HepG2 (cell line): ENCODE results near the gene ADAR. TPM values are rescaled to one million over a fixed set of nuclear protein-coding genes. Genes with fewer than 3 reads are reported as not detected.
A peak's percentile ranks its signal among the peaks of the same experiment; 100 is the strongest.

Experiments used
- BCL6 ChIP-seq: IDR thresholded peaks from 2 replicates; pipeline ENCODE4 v1.6.1; 2016; ENCODE audit warnings: missing genetic modification reagents, missing compliant biosample characterization
- EEA1 ChIP-seq: sonication (generic); formaldehyde crosslinking; IDR thresholded peaks from 2 replicates; pipeline ENCODE4 v1.5.1; 2020; ENCODE audit warnings: mild to moderate bottlenecking, missing genetic modification reagents, borderline replicate concordance
- KAT8 ChIP-seq: IDR thresholded peaks from 2 replicates; pipeline ENCODE4 v1.6.1; 2016; ENCODE audit warnings: missing genetic modification reagents, missing compliant biosample characterization
- SALL1 ChIP-seq: sonication (generic); formaldehyde crosslinking; IDR thresholded peaks from 2 replicates; pipeline ENCODE4 v1.8.0; 2022; ENCODE audit warnings: mild to moderate bottlenecking, missing genetic modification reagents
- SAP130 ChIP-seq: IDR thresholded peaks from 2 replicates; pipeline ENCODE4 v1.6.1; 2016; ENCODE audit warnings: low read depth
- SIN3B ChIP-seq: fragments of 150-350 bp; IDR thresholded peaks from 2 replicates; pipeline ENCODE4 v1.6.1; 2014; ENCODE audit warnings: low read length
- TBX2 ChIP-seq: sonication (generic); formaldehyde crosslinking; IDR thresholded peaks from 2 replicates; pipeline ENCODE4 v1.5.0; 2020; ENCODE audit warnings: missing genetic modification reagents, mild to moderate bottlenecking, borderline replicate concordance
- TOPORS ChIP-seq: sonication (generic); formaldehyde crosslinking; IDR thresholded peaks from 2 replicates; pipeline ENCODE4 v1.8.0; 2023; ENCODE audit warnings: mild to moderate bottlenecking, missing genetic modification reagents
- U2AF2 ChIP-seq: fragments of 200-400 bp; formaldehyde crosslinking; IDR thresholded peaks from 2 replicates; pipeline ENCODE4 v1.6.1; 2017; ENCODE audit warnings: low read depth, mild to moderate bottlenecking, low read length
- YEATS2 ChIP-seq: sonication (generic); formaldehyde crosslinking; IDR thresholded peaks from 2 replicates; pipeline ENCODE4 v1.4.0; 2020; ENCODE audit warnings: missing genetic modification reagents, borderline replicate concordance
- ZFP36L1 ChIP-seq: sonication (generic); formaldehyde crosslinking; IDR thresholded peaks from 2 replicates; pipeline ENCODE4 v1.8.0; 2022; ENCODE audit warnings: mild to moderate bottlenecking, missing genetic modification reagents, moderate library complexity
- ZHX1 ChIP-seq: sonication (generic); formaldehyde crosslinking; IDR thresholded peaks from 2 replicates; pipeline ENCODE4 v1.8.1; 2022; ENCODE audit warnings: low read depth, mild to moderate bottlenecking, missing genetic modification reagents
- ZNF343 ChIP-seq: sonication (generic); formaldehyde crosslinking; IDR thresholded peaks from 2 replicates; pipeline ENCODE4 v1.4.0; 2020; ENCODE audit warnings: mild to moderate bottlenecking, missing genetic modification reagents
- ZNF446 ChIP-seq: sonication (generic); formaldehyde crosslinking; IDR thresholded peaks from 2 replicates; pipeline ENCODE4 v1.5.0; 2020; ENCODE audit warnings: mild to moderate bottlenecking, missing genetic modification reagents
- ZNF546 ChIP-seq: sonication (generic); formaldehyde crosslinking; conservative IDR thresholded peaks from 2 replicates; pipeline ENCODE4 v1.8.1; 2023; ENCODE audit warnings: mild to moderate bottlenecking, missing genetic modification reagents
- ZNF609 ChIP-seq: sonication (generic); formaldehyde crosslinking; IDR thresholded peaks from 2 replicates; pipeline ENCODE4 v1.4.0; 2020; ENCODE audit warnings: mild to moderate bottlenecking, missing genetic modification reagents, borderline replicate concordance
- polyA plus RNA-seq, 8 experiments: library from polyadenylated mRNA; depleted of rRNA in 3 of 8; stranded (reverse) in 7 of 8; unstranded in 1 of 8; fragments of >200 nt; fragmentation: Illumina TruSeq in 4 of 8; extraction: Trizol in 4 of 8; gene quantifications; 2 replicates each; pipeline versions ENCODE4 v1.2.1 to v1.2.3, GENCODE V29; 2011 to 2016; ENCODE audit warnings: low read depth in 4 of 8, missing spikeins in 1 of 8, mixed read lengths in 1 of 8; ENCODE audit not compliant: insufficient read depth in 1 of 8
- total RNA-seq, 5 experiments: library from RNA; depleted of rRNA; stranded (reverse); fragments of >200 nt; fragmentation: Illumina TruSeq; extraction: Trizol; gene quantifications; 2 replicates each; pipeline ENCODE4 v1.2.3, GENCODE V29; 2016; ENCODE audit warnings: low read depth in 1 of 5
- TF ChIP-seq, protein P1 (sequence below): sonication (generic); formaldehyde crosslinking; IDR thresholded peaks from 2 replicates; pipeline ENCODE4 v1.4.0; 2020; ENCODE audit warnings: mild to moderate bottlenecking, missing genetic modification reagents
- TF ChIP-seq, protein P2 (sequence below): sonication (generic); formaldehyde crosslinking; IDR thresholded peaks from 2 replicates; pipeline ENCODE4 v1.5.1; 2020; ENCODE audit warnings: missing genetic modification reagents, mild to moderate bottlenecking, borderline replicate concordance

The ADAR gene
- total and polyA plus RNA-seq, 2 of the 13 experiments (the other 11 are each of a cell fraction or from before 2014, with no cell fraction given): 70.8 to 86.2 TPM

DNA sequence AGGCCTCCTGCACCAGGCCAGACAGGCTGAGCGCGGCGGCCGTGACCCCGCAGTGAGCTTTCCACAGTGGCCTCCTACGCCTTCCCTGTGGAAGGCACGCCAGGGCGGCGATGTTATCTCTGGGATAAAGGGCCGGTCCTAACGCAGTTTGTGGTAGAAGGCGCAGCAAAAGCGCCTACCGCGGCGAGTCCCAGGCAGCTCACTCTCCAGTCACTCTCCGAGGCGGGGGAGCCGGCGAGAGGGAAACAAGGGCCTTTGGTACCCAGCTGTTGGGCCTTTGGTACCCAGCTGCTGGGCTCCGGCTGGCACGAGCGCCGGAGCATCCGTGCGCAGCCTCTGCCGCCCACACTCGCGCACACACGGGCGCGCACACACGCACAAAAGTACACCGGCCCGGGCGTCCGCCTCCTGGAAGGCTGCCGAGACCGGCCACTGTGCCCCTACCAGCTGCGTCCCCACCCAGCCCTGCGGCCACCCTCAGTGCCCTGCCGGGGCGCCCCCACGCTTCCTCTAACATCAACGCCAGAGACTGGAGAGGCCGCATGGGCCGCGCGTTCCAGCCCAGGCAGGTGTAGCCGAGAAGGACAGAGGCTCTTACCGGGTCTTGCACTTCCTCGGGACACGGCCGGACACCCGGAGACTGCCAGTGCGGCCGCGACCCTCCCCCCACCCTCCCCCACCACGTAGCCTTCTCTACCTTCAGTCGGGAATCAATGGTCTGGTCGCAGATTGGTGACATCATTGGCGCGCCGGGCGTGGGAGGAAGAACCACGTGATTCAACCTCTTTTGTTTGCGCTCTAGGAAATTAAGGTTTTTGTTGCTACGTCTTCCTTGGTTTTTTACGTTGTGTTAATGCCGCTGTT is 19.5 kb upstream of the ADAR start (continued):
- TF ChIP-seq, protein P1, sequence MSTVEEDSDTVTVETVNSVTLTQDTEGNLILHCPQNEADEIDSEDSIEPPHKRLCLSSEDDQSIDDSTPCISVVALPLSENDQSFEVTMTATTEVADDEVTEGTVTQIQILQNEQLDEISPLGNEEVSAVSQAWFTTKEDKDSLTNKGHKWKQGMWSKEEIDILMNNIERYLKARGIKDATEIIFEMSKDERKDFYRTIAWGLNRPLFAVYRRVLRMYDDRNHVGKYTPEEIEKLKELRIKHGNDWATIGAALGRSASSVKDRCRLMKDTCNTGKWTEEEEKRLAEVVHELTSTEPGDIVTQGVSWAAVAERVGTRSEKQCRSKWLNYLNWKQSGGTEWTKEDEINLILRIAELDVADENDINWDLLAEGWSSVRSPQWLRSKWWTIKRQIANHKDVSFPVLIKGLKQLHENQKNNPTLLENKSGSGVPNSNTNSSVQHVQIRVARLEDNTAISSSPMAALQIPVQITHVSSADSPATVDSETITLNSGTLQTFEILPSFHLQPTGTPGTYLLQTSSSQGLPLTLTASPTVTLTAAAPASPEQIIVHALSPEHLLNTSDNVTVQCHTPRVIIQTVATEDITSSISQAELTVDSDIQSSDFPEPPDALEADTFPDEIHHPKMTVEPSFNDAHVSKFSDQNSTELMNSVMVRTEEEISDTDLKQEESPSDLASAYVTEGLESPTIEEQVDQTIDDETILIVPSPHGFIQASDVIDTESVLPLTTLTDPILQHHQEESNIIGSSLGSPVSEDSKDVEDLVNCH (CRISPR knock-in tag): no peak
- TF ChIP-seq TOPORS (CRISPR knock-in tag) (no peak), TBX2 (CRISPR knock-in tag) (peak; percentile 52; the same call in 1 of the 2 replicates), ZNF446 (no peak; the same call in 1 of the 2 replicates), U2AF2 (no peak), SALL1 (CRISPR knock-in tag) (peak; percentile 30), ZFP36L1 (peak; percentile 13; the same call in 1 of the 2 replicates), ZNF609 (CRISPR knock-in tag) (no peak), BCL6 (peak; percentile 68; the same call in 1 of the 2 replicates), SAP130 (CRISPR knock-in tag) (peak; percentile 92), EEA1 (CRISPR knock-in tag) (0 out of 2 replicates have a peak, but pooled peaks have one; percentile 28), YEATS2 (CRISPR knock-in tag) (peak; percentile 75), ZNF343 (CRISPR knock-in tag) (peak; percentile 65; the same call in 1 of the 2 replicates), ZNF546 (CRISPR knock-in tag) (0 out of 2 replicates have a peak, but pooled peaks have one; percentile 75), SIN3B (peak; percentile 70), ZHX1 (CRISPR knock-in tag) (peak; percentile 62; the same call in 1 of the 2 replicates), KAT8 (CRISPR knock-in tag) (peak; percentile 97)
- TF ChIP-seq, protein P2, sequence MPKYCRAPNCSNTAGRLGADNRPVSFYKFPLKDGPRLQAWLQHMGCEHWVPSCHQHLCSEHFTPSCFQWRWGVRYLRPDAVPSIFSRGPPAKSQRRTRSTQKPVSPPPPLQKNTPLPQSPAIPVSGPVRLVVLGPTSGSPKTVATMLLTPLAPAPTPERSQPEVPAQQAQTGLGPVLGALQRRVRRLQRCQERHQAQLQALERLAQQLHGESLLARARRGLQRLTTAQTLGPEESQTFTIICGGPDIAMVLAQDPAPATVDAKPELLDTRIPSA (CRISPR knock-in tag): no peak
